LNCAP (cell line): ENCODE results near the gene PDGFRB.

Experiments
- TF ChIP-seq, protein P1 (sequence below): fragments of 450-650 bp; IDR thresholded peaks from 2 replicates; pipeline ENCODE4 v1.5.1; 2017; ENCODE audit warnings: mild to moderate bottlenecking

The PDGFRB gene

GRCh38 chr5:150136305-150137167 is 19.1 kb downstream of the PDGFRB start:
- TF ChIP-seq, protein P1, sequence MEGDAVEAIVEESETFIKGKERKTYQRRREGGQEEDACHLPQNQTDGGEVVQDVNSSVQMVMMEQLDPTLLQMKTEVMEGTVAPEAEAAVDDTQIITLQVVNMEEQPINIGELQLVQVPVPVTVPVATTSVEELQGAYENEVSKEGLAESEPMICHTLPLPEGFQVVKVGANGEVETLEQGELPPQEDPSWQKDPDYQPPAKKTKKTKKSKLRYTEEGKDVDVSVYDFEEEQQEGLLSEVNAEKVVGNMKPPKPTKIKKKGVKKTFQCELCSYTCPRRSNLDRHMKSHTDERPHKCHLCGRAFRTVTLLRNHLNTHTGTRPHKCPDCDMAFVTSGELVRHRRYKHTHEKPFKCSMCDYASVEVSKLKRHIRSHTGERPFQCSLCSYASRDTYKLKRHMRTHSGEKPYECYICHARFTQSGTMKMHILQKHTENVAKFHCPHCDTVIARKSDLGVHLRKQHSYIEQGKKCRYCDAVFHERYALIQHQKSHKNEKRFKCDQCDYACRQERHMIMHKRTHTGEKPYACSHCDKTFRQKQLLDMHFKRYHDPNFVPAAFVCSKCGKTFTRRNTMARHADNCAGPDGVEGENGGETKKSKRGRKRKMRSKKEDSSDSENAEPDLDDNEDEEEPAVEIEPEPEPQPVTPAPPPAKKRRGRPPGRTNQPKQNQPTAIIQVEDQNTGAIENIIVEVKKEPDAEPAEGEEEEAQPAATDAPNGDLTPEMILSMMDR = no peak

DNA sequence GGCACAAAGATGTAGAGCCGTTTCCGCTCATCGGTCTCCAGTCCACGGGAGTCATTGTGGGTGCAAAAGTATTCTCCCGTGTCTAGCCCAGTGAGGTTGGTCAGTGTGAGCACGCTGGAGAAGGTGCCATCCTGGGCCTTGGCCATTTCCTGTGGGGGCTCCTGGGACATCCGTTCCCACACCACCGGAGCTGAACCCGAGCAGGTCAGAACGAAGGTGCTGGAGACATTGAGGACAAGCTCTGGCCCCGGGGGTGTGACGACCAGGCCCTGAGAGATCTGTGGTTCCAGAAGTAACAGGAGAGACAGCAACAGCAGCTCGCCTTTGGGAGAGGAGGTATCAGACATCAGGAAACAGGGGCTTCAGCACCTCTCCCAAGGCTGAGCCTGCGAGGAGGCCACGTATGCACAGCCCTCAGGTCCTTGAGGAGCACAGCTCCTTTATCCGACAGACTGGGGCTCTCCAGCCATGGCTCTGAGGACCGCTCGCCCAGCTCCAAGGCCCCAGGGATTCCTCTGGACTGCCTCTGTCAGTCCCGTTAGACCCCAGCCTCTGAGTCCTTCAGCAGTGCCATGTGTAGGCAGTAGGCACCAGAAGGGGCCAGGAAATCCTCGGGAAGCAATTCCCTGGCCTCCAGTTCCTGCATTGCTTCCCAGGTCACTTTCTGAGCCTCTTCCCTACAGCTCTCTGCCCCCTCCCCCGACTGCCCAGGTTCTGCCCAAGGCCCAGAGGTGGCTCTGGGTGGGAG is 19.9 kb downstream of the PDGFRB start:
- TF ChIP-seq, protein P1 = no peak

- TF ChIP-seq, protein P1 = no peak
Measured at GRCh38 chr5:150134198-150134588, 21.5 kb downstream of the PDGFRB start.

DNA sequence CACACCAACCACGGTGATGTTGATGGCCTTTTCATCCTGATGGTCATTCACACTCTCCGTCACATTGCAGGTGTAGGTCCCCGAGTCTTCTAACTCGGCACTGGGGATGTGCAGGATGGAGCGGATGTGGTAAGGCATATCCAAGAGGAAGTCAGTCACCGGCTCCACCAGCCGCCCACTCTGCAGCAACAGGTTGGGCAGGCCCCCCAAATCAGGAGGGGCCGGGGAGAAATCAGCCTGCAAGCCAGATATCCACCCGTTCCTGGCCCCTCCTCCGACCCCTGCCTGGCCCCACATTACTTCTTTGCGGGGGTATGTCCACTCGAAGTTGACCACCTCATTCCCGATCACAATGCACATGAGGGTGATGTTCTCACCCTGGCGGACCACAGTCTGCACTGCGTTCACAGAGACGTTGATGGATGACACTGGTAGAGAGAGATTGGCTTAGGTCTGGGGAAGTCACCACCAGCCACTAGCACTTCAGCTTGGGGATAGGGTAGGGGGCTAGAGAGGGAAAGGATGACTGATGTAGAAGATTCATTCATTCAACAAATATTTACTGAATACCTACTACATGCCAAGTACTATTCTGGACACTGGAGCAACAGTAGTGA is 22.0 kb downstream of the PDGFRB start:
- TF ChIP-seq, protein P1 = no peak

DNA sequence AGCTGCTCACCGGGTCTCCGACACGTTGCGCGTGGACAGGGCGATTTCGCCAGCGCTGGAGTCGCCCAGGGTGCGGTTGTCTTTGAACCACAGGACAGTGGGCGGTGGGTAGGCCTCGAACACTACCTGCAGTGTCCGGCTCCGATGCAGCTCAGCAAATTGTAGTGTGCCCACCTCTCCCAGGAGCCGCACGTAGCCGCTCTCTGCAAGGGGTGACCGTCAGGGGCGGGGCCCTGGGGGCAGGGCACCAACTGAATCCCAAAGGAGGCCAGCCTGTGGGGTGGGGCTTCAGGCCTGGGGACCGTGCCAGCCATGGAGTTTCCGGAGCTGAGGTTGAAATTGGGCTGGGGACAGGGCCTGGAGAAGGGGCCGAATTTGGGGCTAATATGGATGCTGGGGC is 22.9 kb downstream of the PDGFRB start:
- TF ChIP-seq, protein P1 = no peak

DNA sequence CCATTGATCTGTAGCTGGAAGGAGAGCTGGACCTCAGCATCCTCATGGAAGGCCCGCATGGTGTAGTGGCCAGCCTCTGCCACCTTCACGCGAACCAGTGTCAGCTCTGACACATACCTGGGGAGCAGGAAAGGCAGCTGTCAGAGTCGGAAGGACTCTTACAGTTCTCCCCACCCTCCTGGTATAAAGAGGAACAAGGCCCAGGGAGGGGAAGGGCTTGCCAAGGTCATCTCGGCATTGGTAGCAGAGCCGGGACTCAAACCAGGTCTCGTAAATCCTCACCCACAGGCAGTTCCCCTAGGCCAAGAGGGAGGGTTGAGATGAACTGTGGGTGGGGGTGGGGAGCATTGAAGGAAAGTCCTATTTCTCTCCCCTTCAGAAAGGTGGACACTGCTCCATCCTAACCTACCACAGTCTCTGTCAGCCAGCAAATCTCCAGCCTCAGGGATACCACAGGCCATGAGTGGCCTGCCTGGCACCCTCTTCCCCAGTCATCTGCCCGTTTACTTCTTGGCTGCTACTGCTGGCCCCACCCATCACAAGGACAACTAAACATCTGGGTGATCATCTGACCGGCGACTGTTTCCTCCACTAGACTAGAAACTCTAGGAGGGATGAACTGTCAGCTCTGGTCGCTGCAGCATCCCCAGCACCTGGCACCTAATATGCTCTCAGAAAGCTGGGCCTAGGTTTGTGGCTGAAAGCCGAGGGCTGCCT is 23.5 kb downstream of the PDGFRB start:
- TF ChIP-seq, protein P1 = no peak

DNA sequence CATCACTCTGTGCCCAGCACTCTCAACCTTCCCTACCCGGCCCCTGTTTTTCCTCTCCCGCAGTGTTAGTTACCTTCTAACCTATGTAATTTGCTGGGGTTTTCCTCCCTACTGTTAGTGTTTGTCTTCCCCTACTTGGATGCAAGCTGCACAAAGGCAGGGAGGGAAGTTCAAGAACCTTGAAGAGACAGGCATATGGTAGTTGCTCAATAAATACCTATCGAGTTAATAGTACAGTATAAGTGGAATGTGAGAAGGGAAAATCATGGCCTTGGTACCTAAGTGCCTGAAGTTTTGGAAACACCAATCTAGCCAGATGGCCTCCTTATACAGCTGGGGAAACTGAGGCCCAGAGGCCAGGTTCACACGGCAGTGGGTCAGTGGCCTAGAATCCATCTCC is 24.2 kb downstream of the PDGFRB start:
- TF ChIP-seq, protein P1 = no peak
